Right lobe of liver (tissue), 6 donors: Measurements from ENCODE around the gene LDHAL6A. TPM values are rescaled to one million over a fixed set of nuclear protein-coding genes. Genes with fewer than 3 reads are reported as not detected.

ENCODE experiments used
- ATAC-seq, 4 donors: fragments of 200-7000 bp; cut with Tn5 transposase; one replicate each; pipeline ENCODE4 v1.9.1; 2020; ENCODE audit warnings: mild to moderate bottlenecking in 4 of 4, moderate library complexity in 4 of 4
- DNase-seq, 3 donors: peaks; one replicate each; pipeline ENCODE4 v3.0.0-alpha.2; 2020
- H3K27ac ChIP-seq, 3 donors: fragments of 200-600 bp; one replicate each; pipeline ENCODE4 v1.8.0; 2022
- H3K27me3 ChIP-seq, 2 donors: fragments of 200-600 bp; one replicate each; pipeline ENCODE4 v1.8.0; 2022
- H3K36me3 ChIP-seq, 4 donors: fragments of 200-600 bp; sonication (generic) in 1 of 4; one replicate each; pipeline versions ENCODE4 v1.5.1 to v1.8.0; 2017 to 2022; ENCODE audit warnings: control low read depth in 1 of 4
- H3K4me1 ChIP-seq, 4 donors: fragments of 200-600 bp; sonication (generic) in 1 of 4; one replicate each; pipeline versions ENCODE4 v1.5.1 to v1.8.0; 2017 to 2022; ENCODE audit warnings: control low read depth in 1 of 4
- H3K4me3 ChIP-seq, 3 donors: fragments of 200-600 bp; one replicate each; pipeline ENCODE4 v1.8.0; 2022
- H3K9me3 ChIP-seq, 4 donors: fragments of 200-600 bp; sonication (generic) in 1 of 4; one replicate each; pipeline versions ENCODE4 v1.5.1 to v1.8.0; 2017 to 2022; ENCODE audit warnings: control low read depth in 1 of 4
- CTCF ChIP-seq, 4 donors: fragments of 200-600 bp in 3 of 4; fragments of 450-650 bp in 1 of 4; IDR thresholded peaks; one replicate each; pipeline versions ENCODE4 v1.5.1 to v1.8.0; 2016 to 2022; ENCODE audit warnings: antibody characterized with exemption in 4 of 4, mild to moderate bottlenecking in 2 of 4
- POLR2A ChIP-seq: fragments of 450-650 bp; IDR thresholded peaks from one replicate; pipeline ENCODE4 v1.6.1; 2017; ENCODE audit warnings: antibody characterized with exemption, mild to moderate bottlenecking
- WGBS: methylation state at CpG from one replicate; pipeline ENCODE4 v1.1.6; 2018; ENCODE audit warnings: low coverage, low lambda C conversion rate; ENCODE audit not compliant: insufficient coverage; ENCODE audit errors: missing lambda C conversion rate; 5-methylcytosine and 5-hydroxymethylcytosine counted together
- intact Hi-C, 2 donors: fragments of 100-400 bp; cut with DNase I; formaldehyde crosslinking; loops; one replicate each; pipeline versions ENCODE4 v1.11.2 to v1.14.1; 2022
- total RNA-seq, 6 experiments: library from RNA; depleted of rRNA in 2 of 6; stranded (reverse); fragments of >200 nt in 2 of 6; fragmentation: NEBNext Ultra II Directional in 3 of 6; extraction: Animal tissue kit (Norgen Biotek cat#: 25700) in 3 of 6; gene quantifications; one replicate each; pipeline versions ENCODE4 v1.1.0 to v1.2.4, GENCODE V29; 2016 to 2023
- donor health status: DM: no; HTN: yes; CAD: no.
- donor health status: DM: no; HTN: no; CAD: no.
- donor health status: DM: no; HTN: no; CAD: no.
- donor health status: DM: no; HTN: yes; CAD: no.
- donor health status: DM: no; HTN: yes; CAD: no.

Gene LDHAL6A
- total RNA-seq, 6 experiments from 2014 or later, result not detected

GRCh38 chr11:18501629-18502028 lies 46.0 kb downstream of the LDHAL6A start:
- Histone ChIP-seq H3K4me3 (no peak overlapping the region), H3K27ac (no peak overlapping the region), H3K36me3 (peaks cover 0 to 60% (median 28%) of the 10 kb centered on the region in 4 donors), H3K27me3 (no peaks in the 10 kb centered on the region), H3K9me3 (no peaks in the 10 kb centered on the region), H3K4me1 (no peaks in the 10 kb centered on the region)
- intact Hi-C loops, result no loop called here
- TF ChIP-seq POLR2A, result no peak
- TF ChIP-seq CTCF (IDR thresholded peaks at IDR 0.05), result no peak
- 100% methylated on average over 1 of the region's 1 CpG for WGBS
- DNase-seq, result no peak
- no peak for ATAC-seq

GRCh38 chr11:18502352-18502751 lies 46.7 kb downstream of the LDHAL6A start:
- Histone ChIP-seq H3K27ac (no peak overlapping the region), H3K9me3 (no peaks in the 10 kb centered on the region), H3K27me3 (no peaks in the 10 kb centered on the region), H3K36me3 (peaks cover 0 to 64% (median 28%) of the 10 kb centered on the region in 4 donors), H3K4me3 (no peak overlapping the region), H3K4me1 (no peaks in the 10 kb centered on the region)
- intact Hi-C loops, result no loop called here
- DNase-seq, result no peak
- no peak for TF ChIP-seq CTCF (IDR thresholded peaks at IDR 0.05)
- no peak for TF ChIP-seq POLR2A
- ATAC-seq, result no peak

GRCh38 chr11:18521122-18521521 lies 65.5 kb downstream of the LDHAL6A start:
- Histone ChIP-seq H3K27ac (no peak overlapping the region), H3K4me1 (peaks cover 0 to 16% (median 9%) of the 10 kb centered on the region in 4 donors), H3K4me3 (no peak overlapping the region), H3K9me3 (no peaks in the 10 kb centered on the region), H3K36me3 (peaks cover 0 to 3% (median 0%) of the 10 kb centered on the region in 4 donors), H3K27me3 (no peaks in the 10 kb centered on the region)
- TF ChIP-seq POLR2A (no peak), CTCF (IDR thresholded peaks at IDR 0.05) (no peak)
- intact Hi-C loops, result no loop called here
- no peak for ATAC-seq
- no peak for DNase-seq
- WGBS, result 100% methylated on average over 2 of the region's 3 CpGs

- DNase-seq, result no peak
- TF ChIP-seq POLR2A (no peak), CTCF (IDR thresholded peaks at IDR 0.05) (no peak)
- no peak overlapping the region for H3K4me3 ChIP-seq
Measured at GRCh38 chr11:18522388-18522787, 66.7 kb downstream of the LDHAL6A start.

GRCh38 chr11:18523084-18523483 lies 67.4 kb downstream of the LDHAL6A start:
- H3K9me3 ChIP-seq, result no peaks in the 10 kb centered on the region
- no peak for DNase-seq
- no peaks in the 10 kb centered on the region for H3K36me3 ChIP-seq
- ATAC-seq, result no peak
- no peak overlapping the region for H3K4me3 ChIP-seq
- 80% methylated on average over 3 of the region's 3 CpGs for WGBS
- TF ChIP-seq POLR2A (no peak), CTCF (IDR thresholded peaks at IDR 0.05) (no peak)
- H3K27ac ChIP-seq, result no peak overlapping the region
- intact Hi-C loops, result no loop called here
- peaks cover 0 to 25% (median 9%) of the 10 kb centered on the region in 4 donors for H3K4me1 ChIP-seq
- no peaks in the 10 kb centered on the region for H3K27me3 ChIP-seq

More at GRCh38 chr11:18522388-18522787, 66.7 kb downstream of the LDHAL6A start:
- no peak overlapping the region for H3K27ac ChIP-seq
- H3K4me1 ChIP-seq, result peaks cover 0 to 18% (median 9%) of the 10 kb centered on the region in 4 donors
- no peak for ATAC-seq
- H3K9me3 ChIP-seq, result no peaks in the 10 kb centered on the region
- H3K36me3 ChIP-seq, result peaks cover 0 to 3% (median 0%) of the 10 kb centered on the region in 4 donors
- no peaks in the 10 kb centered on the region for H3K27me3 ChIP-seq
- intact Hi-C loops, result no loop called here
- 69% methylated on average over 4 of the region's 4 CpGs for WGBS
